Hematopoietic multipotent progenitor cell treated with erythropoietin and hydrocortisone succinate and interleukin-3 and kit ligand, for 8 days (in vitro differentiated cells): ENCODE results near the gene PILRB.
"Not testable (repeated sequence)": the region's sequence is repeated elsewhere in the genome, so short reads cannot be mapped to it uniquely, and the experiment has no call there.

ENCODE experiments used
- DNase-seq: peaks from one replicate; pipeline ENCODE4 v3.0.0-alpha.2; 2015

The PILRB gene

DNA sequence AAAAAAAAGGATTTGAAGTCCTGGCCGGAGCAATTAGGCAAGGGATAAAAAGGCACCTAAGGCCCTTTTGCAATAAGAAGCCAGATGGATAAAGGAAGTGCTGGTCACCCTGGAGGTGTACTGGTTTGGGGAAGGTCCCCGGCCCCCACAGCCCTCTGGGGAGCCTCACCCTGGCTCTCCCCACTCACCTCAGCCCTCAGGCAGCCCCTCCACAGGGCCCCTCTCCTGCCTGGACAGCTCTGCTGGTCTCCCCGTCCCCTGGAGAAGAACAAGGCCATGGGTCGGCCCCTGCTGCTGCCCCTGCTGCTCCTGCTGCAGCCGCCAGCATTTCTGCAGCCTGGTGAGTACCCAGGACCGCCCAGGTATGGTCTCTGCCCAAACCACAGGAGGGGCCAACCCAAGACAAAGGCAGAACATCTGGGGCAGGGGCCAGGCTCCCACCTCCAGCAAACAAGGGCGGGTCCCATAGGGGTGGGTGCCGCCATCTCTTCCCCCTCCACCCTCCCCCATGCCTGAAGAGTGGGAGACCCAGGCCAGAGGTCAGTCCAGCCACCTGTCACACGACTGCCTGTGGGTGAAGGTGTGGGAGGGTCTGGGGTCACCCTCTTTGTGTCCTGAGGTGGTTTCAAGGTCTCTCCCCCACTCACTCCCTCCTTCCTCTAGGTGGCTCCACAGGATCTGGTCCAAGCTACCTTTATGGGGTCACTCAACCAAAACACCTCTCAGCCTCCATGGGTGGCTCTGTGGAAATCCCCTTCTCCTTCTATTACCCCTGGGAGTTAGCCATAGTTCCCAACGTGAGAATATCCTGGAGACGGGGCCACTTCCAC is at the start of gene PILRB:
Gene PILRB (plus strand): TSS at position 91 of the 830 bp plus-strand sequence. CDS start 186 bp downstream, at position 277.
- DNase-seq, result no peak

DNA sequence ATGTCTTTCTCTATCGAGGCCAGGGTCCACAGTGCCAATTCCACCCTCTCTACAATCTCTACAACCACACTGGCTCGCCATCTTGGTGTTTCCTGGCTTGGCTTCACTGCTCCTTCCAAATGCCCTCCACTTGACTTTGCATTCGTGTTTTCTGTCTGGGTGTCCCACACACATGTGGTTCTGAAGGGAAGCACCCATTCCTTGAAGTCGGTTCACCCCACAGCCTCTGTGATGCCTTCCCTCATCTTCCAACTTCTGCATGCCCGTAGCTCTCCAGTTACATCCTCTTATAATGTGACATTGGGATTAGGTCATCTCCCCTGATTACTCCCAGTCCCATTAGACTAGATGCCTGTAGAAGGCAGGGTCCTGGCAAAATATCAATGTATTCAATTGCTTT is 39.6 kb upstream of the PILRB start:
- not testable (repeated sequence) for DNase-seq

DNA sequence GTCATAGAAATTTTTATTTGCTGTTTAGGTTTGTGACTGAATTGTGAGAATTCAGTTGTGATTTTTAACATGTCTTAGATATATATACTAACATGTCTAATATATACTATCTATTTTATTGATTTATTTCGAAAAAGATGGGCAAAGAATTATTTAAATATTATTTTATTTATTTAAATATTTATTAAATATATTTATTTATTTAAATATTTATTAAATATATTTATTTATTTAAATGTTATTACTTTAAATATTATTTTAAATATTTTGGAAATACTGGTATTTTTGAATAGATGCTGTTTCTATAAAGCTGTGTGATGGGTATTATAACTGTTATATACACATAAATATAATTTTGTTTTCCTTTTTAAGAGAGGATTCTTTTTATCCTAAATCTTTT is 36.3 kb upstream of the PILRB start:
- DNase-seq, result not testable (repeated sequence)

DNA sequence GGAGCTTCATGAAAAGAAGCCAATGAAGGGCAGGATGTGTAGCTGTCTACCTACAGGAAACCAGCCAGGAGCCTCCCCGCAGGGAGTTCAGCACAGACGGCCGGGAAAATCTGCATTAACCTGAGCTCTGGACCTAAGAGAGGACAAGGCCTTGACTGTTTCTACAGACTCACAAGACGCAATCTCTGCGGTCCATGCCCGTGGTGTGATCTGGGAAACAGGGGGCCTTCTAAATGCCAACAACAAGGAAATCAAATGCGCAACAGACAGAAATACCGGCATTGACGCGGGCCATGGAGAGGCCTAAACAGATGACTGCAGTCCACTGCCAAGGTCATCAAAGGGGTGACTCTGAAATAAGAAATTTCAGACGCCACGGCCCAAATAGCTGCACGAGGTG is 33.7 kb upstream of the PILRB start:
- DNase-seq, result not testable (repeated sequence)

DNA sequence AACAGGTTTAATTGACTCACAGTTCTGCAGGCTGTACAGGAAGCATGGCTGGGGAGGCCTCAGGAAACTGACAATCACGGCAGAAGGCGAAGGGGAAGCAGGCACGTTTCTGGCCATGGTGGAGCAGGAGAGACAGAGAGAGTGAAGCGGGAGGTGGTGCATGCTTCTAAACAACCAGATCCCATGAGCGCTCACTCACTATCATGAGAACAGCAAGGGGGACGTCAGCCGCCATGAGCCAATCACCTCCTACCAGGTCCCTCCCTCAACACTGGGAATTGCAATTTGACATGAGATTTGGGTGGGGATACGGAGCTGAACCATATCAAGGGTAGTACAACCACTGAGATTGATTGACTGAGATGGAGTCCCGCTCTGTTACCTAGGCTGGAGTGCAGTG is 32.2 kb upstream of the PILRB start:
- DNase-seq, result not testable (repeated sequence)

DNA sequence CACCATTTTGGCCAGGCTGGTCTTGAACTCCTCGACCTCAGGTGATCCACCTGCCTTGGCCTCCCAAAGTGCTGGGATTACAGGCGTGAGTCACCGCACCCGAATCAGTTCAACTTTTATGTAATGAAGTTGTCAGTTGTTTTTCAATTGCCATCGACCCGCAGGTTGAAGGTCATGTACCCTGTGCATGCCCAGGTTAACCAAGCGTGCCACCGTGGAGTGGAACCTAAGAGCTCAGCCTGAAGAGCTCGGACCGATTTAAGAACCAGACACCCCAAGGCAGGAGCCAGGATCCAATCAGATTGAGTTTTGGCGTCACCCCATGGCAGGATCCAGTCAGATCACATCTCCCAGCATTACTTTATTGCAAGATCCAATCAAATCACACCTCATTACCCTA is 31.0 kb upstream of the PILRB start:
- DNase-seq, result not testable (repeated sequence)

DNA sequence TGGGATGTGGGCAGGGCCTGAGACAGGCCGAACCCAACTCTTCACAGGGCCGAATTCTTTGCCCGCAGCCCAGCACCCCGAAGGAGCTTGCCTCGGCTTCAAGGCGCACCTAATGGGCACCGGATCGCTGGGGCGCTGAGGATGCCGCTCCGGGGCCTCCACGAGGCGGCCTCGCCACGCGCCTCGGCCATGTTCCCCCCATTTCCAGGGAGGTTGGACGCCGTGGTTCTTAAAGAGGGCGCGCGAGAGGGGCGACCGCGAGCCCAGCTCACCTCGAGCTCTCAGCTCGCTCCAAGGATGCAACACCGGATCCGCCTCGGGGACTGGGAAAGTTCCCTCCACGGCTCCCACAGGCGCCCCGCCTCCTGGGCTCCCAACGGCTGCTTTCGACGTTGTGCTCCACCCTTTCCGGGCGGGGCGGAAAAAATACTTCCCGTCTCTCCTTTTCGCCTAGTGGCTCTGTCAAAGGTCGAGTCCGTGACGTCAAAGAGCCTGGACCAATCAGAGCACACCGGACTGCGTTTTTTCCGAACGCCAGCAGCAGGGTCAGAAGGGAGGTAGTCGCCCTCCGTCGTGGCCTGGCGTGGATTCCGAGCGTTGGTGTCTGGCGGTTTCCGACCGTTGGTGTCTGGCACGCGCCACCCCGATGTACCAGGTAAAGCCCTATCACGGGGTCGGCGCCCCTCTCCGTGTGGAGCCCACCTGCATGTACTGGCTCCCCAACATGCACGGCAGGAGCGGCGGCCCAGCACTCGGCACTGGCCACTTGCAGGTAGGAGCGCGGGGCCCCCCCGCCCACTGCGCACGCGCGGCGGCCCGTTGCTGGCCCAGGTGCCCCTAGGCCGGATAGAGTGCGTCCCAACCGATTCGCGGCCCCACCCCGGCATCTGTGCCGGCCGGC is 22.1 kb upstream of the PILRB start:
- peak; percentile 93 for DNase-seq

DNA sequence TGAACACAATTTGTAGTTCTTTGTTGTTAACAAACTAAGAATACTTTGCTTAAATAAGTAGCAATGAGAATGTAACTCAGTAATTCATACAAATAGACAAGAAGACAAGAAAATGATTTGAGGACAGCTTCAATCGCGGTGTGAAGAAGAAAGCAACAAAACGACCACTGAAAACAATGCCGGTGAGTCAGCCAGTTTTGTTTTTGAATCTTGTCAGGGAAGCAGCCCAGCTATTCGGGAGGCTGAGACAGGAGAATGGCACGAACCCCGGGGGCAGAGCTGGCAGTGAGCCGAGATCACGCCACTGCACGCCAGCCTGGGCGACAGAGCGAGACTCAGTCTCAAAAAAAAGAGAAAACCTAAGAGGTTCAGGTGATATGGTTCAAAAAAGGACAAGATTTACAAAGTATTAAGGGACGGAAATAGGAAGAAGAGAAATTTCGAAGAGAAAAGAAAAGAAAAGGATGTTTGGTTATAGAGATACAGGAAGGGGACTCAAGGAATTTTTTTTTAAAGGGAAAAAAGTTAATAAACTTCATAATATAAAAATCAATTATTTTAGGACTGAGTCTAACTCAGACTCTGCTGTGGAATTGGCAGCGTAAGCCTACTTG is 19.7 kb upstream of the PILRB start:
- DNase-seq, result not testable (repeated sequence)

DNA sequence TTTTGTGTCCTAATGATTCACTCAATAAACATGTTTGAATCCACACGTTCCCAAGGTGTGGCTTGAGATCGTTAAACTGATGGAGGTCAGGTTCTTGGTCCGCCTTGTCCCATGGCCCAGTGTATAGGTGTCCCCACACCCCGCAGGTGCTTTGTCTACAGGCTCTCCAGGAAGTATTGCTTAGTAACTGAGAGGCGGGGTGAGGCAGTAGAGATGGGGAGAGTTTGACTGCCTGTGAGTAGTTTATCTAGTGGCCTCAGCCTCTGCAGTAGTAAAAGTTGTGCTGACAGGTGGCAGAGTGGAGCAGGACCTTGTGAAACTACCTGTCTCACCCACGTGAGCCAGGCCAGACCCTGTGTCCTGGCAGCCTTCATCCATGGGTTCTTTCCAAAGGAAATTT is 16.6 kb upstream of the PILRB start:
- not testable (repeated sequence) for DNase-seq

DNA sequence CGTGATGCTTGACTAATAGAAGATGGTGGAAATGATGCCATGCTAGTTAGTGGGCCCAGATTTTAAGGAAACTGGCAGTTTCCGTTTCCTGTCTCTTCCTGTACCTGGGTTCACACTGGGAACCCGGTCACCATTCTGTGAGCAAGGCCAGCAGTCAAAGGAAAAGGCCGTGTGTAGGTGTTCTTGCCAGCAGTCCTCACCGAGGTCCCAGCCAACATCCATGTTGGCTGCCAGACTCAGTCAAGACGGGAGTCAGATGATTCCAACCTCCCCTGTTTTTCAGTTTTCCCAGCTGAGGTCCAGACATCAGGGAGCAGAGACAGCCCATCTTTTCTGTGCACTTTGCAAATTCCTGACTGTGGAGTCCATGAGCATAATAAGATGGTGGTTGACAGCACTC is 15.2 kb upstream of the PILRB start:
- DNase-seq, result no peak

DNA sequence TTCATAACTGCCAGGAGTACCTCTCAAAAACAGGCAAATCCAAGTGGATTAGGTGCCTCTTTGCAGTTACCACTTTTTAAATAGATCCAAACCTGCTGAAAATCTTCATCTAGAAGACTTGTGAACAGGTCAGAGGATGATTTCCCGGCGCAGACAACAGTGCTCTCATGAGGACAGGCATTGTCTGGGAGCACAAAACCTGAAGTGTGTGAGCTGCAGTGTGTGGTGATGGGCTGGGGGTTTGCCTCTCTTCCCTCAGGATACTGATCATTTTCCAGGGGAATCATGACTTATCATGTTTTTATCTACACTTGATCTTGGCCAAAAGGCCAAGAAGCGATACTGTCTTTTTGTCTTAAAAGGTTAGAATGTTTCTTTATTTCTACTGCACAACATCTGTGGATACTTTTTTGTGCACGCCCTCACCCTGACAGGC is 13.8 kb upstream of the PILRB start:
- DNase-seq, result not testable (repeated sequence)

DNA sequence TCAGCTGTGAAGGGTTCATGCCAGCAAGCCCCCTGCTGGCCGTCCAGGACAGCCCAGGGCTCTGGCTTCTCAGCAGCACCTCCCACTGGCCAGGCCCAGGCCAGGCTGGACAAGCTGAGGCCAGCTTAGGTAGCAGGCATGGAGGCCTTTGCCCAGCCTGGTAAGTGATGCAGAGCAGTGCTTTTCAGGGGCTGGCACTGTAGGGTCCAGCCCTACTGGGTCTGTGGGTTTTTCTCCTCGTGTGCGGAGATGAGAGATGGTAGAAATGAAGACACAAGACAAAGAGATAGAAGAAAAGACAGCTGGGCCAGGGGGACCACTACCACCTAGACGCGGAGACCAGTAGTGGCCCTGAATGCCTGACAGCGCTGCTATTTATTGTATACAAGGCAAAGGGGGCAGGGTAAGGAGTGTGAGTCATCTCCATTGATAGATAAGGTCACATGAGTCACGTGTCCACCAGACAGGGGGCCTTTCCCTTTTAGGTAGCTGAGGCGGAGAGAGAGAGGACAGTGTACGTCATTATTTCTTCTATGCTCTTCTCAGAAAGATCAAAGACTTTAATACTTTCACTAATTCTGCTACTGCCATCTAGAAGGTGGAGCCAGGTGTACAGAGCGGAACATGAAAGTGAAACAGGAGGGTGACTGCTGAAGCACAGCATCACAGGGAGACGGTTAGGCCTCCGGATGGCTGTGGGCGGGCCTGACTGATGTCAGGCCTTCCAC is 13.2 kb upstream of the PILRB start:
- DNase-seq, result peak; percentile 91

DNA sequence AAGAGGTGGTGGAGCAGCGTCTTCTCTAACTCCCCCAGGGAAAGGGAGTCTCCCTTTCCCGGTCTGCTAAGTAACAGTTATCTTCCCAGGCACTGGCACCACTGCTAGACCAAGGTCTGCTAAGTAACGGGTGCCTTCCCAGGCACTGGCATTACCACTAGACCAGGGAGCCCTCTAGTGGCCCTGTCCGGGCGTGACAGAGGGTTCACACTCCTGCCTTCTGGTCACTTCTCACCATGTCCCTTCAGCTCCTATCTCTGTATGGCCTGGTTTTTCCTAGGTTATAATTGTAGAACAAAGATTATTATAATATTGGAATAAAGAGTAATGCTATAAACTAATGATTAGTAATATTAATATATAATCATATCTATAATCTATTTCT is 12.6 kb upstream of the PILRB start:
- DNase-seq, result peak; percentile 68

DNA sequence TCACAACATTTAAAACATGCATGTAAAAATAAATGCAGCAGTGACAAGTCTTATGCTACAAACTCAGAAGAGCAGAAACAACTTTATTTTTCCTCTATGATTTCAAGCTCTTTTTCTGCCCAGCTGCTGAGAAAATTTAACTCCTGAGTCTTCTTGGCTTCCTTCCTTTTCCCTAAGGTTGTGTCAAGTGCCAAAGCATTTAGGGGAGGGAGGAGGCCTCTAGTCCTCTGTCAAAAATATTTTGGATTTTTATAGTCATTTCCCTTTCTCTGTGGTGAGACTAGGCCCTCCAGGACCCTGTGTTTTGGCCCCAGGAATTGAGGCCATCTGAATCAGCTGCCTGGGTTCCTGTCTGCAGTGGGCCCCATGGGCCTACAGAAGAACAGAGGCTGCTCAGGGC is 11.0 kb upstream of the PILRB start:
- DNase-seq, result no peak

DNA sequence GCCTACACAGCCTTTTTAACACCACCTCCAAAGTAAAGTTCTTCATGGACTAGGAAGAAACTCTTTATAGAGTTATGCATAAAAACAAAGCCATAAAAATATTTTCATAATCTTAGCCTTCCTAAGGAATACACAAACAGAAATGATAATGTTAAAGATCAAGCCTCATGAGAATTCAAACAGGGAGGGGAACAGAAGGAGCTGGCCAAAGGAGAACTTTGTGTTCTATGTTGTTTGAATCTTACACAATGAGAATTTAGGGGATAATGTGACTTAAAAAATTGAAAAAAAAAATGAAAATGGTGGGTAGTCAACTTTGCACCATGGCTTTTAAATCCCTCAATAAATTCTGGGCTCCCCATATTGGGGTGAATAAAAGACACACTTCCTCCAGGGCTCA is 9.1 kb upstream of the PILRB start:
- no peak for DNase-seq

DNA sequence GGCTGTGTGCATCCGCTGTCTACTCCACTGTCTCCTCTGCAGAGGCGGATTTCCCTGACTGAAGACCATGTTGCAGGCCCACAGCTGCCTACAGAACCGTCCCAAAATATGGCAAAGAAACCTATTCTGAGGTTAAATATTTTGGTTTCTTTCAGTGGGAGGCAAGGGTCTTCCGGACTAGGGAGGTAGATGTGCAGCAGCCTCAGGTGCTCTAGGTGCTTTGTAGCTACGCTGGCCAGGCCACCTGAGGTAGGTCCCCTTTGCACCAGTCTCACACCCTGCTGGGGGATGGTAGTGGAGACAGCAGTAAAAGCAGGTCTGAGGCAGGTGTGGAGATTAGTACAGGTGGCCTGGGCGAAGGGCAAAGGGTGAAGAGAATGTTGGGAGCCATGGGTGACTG is 8.2 kb upstream of the PILRB start:
- DNase-seq, result no peak

DNA sequence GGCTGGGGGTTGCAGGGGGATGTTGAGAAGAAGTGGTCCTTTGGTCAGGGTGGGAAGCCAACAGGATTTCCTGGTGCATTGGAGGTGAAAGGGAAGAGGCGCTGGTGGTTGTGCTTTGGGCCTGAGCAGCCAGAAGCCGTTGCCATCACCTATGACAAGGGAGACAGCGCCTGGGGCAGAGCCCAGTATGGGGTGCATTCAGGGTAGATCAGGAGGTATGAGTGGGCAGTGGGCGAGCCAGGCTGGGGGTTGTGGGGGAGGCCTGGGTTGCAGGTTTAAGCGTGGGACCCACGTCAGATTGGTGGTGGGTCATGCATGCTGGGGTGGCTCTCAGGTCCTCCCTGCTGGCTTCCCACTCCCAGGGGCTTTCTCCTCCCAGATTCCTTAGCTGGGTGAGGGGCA is 6.3 kb upstream of the PILRB start:
- DNase-seq, result no peak

DNA sequence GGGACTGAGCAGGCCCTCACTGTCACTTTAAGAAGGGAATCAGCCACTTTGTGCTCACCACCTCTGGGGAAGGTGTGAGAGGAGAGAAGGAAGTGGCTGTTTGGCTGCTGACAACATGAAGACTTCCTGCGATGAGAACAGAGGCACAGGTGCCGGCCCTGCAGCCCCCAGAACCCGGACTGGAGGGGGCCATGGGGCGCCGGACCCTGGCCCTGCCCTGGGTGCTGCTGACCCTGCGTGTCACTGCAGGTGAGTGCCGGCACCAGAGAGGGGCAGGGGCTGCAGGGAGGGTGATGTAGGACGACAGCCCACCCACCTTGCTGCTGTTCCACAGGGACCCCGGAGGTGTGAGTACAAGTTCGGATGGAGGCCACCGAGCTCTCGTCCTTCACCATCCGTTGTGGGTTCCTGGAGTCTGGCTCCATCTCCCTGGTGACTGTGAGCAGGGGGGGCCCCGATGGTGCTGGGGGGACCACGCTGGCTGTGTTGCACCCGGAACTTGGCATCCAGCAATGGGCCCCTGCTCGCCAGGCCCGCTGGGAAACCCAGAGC is 5.6 kb upstream of the PILRB start:
- DNase-seq, result not testable (repeated sequence)

DNA sequence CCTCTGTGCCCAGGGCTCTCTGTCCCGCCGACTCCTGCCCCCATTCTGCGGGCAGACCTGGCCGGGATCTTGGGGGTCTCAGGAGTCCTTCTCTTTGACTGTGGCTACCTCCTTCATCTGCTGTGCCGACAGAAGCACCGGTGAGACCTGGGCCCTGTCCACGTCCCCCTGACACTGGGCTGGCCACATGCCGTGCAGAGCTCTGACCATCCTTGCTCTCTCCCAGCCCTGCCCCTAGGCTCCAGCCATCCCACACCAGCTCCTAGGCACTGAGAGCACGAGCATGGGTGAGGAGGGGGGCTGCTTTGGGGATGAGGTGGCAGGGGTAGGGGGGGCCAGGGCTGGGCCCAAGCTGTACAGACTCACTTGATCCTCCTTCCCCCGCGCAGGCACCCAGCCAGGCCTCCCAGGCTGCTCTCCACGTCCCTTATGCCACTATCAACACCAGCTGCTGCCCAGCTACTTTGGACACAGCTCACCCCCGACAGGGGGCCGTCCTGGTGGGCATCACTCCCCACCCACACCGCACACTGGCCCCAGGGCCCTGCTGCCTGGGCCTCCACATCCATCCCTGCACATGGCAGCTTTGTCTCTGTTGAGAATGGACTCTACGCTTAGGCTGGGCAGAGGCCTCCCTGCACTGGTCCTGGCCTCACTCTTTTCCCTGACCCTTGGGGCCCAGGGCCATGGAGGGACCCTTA is 4.8 kb upstream of the PILRB start:
- no peak for DNase-seq

DNA sequence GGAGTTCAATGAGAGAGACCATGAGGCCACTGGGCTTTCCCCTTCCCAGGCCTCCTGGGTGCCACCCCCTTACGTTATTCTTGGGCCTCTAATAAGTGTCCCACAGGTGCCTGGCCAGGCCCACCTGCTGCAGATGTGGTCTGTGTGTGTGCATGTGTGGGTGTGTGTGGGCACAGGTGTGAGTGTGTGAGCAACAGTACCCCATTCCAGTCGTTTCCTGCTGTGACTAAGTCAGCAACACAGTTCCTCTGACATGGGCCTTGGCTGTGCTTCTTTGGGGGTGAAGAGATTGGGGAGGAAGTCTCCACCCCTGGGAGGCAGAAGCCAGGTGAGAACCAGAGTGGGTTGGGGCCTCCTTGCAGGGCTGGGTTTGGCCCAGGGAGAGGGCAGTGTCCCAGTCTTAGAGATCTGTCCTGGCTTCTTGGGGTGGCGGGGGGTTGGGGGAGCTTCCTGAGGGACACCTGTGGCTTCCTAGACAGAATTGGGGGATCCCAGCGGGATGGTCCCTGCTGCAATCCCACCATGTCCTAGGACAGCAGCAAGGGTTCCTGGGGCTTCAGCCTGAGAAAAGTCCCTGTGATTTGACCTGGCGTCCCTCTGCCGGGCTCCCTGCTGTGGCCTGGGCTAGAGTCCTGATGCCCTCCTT is 4.1 kb upstream of the PILRB start:
- DNase-seq, result no peak

DNA sequence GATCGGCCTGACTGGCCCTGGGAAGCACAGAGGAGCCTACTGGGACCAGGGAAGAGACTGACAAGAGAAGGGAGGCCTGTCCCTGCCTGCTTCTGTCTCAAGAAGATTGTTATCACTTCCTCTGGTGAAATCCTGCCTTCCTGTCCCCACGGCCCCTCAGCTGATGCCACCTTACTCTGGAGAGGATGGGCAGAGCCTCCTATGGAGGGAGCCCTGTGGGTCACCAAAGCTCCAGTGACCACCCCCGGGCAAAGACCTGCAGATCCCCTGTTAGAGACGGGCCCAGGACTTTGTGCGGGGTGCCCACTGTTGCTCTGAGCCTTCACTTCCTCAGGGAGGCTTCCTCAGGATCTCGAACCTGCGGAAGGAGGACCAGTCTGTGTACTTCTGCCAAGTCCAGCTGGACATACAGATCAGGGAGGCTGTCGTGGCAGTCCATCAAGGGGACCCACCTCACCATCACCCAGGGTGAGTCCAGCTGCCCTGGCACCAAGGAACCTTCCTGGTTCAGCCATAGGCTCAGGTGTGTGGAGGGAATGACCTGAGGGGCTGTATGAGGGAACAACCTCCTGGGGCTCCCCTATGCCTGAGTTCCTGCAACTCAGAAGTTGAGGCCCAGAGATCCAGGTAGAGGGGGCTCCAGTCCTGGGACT is 1.4 kb upstream of the PILRB start:
- no peak for DNase-seq
